Sigmoid colon (tissue), 7 donors: ENCODE data around the gene UCN. TPM values are rescaled to one million over a fixed set of nuclear protein-coding genes. Genes with fewer than 3 reads are reported as not detected.
"Not testable (repeated sequence)": the region's sequence is repeated elsewhere in the genome, so short reads cannot be mapped to it uniquely, and the experiment has no call there.

Source experiments
- DNase-seq: peaks from one replicate; pipeline ENCODE4 v3.0.0-alpha.2; 2019
- H3K27ac ChIP-seq, 4 donors: fragments of 200-600 bp; sonication (generic); one replicate each; pipeline ENCODE4 v1.5.1; 2016 to 2019; ENCODE audit warnings: mild to moderate bottlenecking in 1 of 4
- H3K27me3 ChIP-seq, 3 donors: fragments of 200-600 bp; sonication (generic); one replicate each; pipeline ENCODE4 v1.5.1; 2019; ENCODE audit warnings: mild to moderate bottlenecking in 1 of 3
- H3K36me3 ChIP-seq, 4 donors: fragments of 200-600 bp; sonication (generic); one replicate each; pipeline ENCODE4 v1.5.1; 2016 to 2019
- H3K4me1 ChIP-seq, 4 donors: fragments of 200-600 bp; sonication (generic); one replicate each; pipeline ENCODE4 v1.5.1; 2017 to 2019
- H3K4me3 ChIP-seq, 4 donors: fragments of 200-600 bp; sonication (generic); one replicate each; pipeline ENCODE4 v1.5.1; 2017 to 2019; ENCODE audit warnings: mild to moderate bottlenecking in 2 of 4, moderate library complexity in 1 of 4
- H3K9me3 ChIP-seq, 4 donors: fragments of 200-600 bp in 3 of 4; sonication (generic) in 3 of 4; one replicate each; pipeline versions ENCODE4 v1.5.1 to v1.6.1; 2013 to 2019
- EP300 ChIP-seq, 4 donors: sonication (generic); formaldehyde crosslinking; IDR thresholded peaks; one replicate each; pipeline ENCODE4 v1.6.1; 2017; ENCODE audit warnings: antibody characterized with exemption in 4 of 4
- POLR2A ChIP-seq, 2 donors: fragments of 450-650 bp; IDR thresholded peaks; one replicate each; pipeline ENCODE4 v1.6.1; 2016; ENCODE audit warnings: antibody characterized with exemption in 2 of 2, mild to moderate bottlenecking in 2 of 2, moderate library complexity in 2 of 2
- POLR2AphosphoS5 ChIP-seq, 4 donors: sonication (generic); formaldehyde crosslinking; IDR thresholded peaks; one replicate each; pipeline ENCODE4 v1.6.1; 2017; ENCODE audit warnings: antibody characterized with exemption in 4 of 4
- WGBS, 2 donors: extraction: QIAGEN DNeasy Blood & Tissue Kit; methylation state at CpG; one replicate each; pipeline ENCODE4 v1.1.7; 2013; 5-methylcytosine and 5-hydroxymethylcytosine counted together
- intact Hi-C: fragments of 100-400 bp; cut with DNase I; formaldehyde crosslinking; loops from one replicate; pipeline ENCODE4 v1.15.1; 2023
- polyA plus RNA-seq, 3 donors: library from polyadenylated mRNA; stranded (reverse); fragments of 200-250 nt; gene quantifications; one replicate each; pipeline ENCODE4 v1.2.3, GENCODE V29; 2013
- total RNA-seq, 4 donors: library from RNA; depleted of rRNA; stranded (reverse); fragments of >200 nt; gene quantifications; one replicate each; pipeline ENCODE4 v1.1.0, GENCODE V29; 2016
- TF ChIP-seq, protein P1 (sequence below), 4 experiments: fragments of 450-650 bp in 3 of 4; fragments of 200-600 bp in 1 of 4; IDR thresholded peaks; one replicate each; pipeline ENCODE4 v1.5.1; 2016 to 2019; ENCODE audit warnings: antibody characterized with exemption in 4 of 4, mild to moderate bottlenecking in 3 of 4, moderate library complexity in 2 of 4
- donor health status: healthy with polysubstance abuse.
- donor health status: Bipolar disorder and iron deficiency.
- donor health status: healthy.

UCN gene
- total and polyA plus RNA-seq, 7 donors = 0.71 to 6.5 (median 1.6) TPM; not detected in 2

DNA sequence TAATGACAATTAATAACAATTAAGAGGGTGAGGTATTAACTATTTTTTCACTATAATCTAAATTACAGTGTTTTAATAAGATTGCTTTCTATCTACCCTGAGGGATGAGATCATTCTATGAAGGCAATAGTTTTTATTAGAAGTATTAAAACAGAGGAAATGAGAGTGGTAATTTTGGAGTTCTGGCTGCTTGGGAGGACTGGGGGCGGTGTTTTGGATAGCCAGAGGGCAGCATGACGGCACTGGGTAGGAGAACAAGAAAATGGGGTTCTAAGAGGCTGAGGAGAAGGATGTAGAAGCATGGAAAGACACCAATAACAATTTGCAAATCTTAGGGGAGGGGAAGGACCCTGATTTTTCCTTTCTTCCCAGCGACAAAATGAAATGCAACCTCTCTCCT is 38.1 kb downstream of the UCN start:
- no peak overlapping the region for H3K4me3 ChIP-seq
- WGBS, 2 donors = 80 to 87% methylated on average over 3 of the region's 3 CpGs
- no peak for DNase-seq
- H3K27me3 ChIP-seq = peaks cover 7 to 44% (median 22%) of the 10 kb centered on the region in 3 donors
- intact Hi-C loops = no loop called here
- no peak overlapping the region for H3K27ac ChIP-seq
- no peak for TF ChIP-seq EP300 (IDR thresholded peaks at IDR 0.05)
- TF ChIP-seq, protein P1, sequence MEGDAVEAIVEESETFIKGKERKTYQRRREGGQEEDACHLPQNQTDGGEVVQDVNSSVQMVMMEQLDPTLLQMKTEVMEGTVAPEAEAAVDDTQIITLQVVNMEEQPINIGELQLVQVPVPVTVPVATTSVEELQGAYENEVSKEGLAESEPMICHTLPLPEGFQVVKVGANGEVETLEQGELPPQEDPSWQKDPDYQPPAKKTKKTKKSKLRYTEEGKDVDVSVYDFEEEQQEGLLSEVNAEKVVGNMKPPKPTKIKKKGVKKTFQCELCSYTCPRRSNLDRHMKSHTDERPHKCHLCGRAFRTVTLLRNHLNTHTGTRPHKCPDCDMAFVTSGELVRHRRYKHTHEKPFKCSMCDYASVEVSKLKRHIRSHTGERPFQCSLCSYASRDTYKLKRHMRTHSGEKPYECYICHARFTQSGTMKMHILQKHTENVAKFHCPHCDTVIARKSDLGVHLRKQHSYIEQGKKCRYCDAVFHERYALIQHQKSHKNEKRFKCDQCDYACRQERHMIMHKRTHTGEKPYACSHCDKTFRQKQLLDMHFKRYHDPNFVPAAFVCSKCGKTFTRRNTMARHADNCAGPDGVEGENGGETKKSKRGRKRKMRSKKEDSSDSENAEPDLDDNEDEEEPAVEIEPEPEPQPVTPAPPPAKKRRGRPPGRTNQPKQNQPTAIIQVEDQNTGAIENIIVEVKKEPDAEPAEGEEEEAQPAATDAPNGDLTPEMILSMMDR (IDR thresholded peaks at IDR 0.05) = no peak
- no peak for TF ChIP-seq POLR2AphosphoS5 (IDR thresholded peaks at IDR 0.05)
- TF ChIP-seq POLR2A (IDR thresholded peaks at IDR 0.05) = no peak
- no peaks in the 10 kb centered on the region for H3K9me3 ChIP-seq
- peaks cover 0 to 3% (median 2%) of the 10 kb centered on the region in 4 donors for H3K4me1 ChIP-seq
- no peaks in the 10 kb centered on the region for H3K36me3 ChIP-seq

DNA sequence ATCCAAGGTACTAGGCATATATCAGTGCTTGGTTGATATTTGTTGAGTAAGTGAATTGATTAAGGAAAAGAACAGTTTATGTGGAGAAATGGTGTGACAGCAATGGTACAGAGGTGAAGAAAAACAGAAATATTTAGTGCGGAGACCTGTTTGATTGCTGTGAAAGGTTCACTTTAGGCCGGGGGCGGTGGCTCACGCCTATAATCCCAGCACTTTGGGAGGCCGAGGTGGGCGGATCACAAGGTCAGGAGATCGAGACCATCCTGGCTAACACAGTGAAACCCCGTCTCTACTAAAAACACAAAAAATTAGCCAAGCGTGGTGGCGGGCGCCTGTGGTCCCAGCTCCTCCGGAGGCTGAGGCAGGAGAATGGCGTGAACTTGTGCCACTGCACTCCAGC is 39.9 kb downstream of the UCN start:
- DNase-seq, H3K27ac ChIP-seq, H3K36me3 ChIP-seq, H3K4me3 ChIP-seq, H3K9me3 ChIP-seq, intact Hi-C loops: not testable (repeated sequence)
- 91 to 93% methylated on average over 13 of the region's 13 CpGs for WGBS, 2 donors
- Histone ChIP-seq H3K4me1 (peaks cover 0 to 21% (median 20%) of the 10 kb centered on the region in 4 donors), H3K27me3 (peaks cover 19 to 61% (median 40%) of the 10 kb centered on the region in 3 donors)

DNA sequence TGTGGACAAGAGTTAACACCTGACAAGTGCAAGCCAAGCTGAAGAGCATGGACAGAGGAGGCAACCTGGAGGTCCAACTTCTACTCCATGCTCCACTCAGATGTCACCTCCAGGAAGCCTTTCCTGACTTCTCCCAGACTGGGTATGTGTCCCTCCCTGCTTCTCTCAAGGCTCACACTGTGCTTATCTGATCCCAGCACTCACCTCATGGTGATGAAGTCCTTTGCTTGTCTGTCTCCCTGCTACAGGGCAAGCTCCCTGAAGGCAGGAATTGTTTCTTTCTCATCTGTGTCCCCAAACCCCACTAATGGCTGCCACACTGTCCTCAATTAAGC is 42.7 kb downstream of the UCN start:
- Histone ChIP-seq H3K9me3 (no peaks in the 10 kb centered on the region), H3K4me3 (no peak overlapping the region), H3K27ac (no peak overlapping the region), H3K36me3 (no peaks in the 10 kb centered on the region), H3K4me1 (peaks cover 0 to 38% (median 37%) of the 10 kb centered on the region in 4 donors), H3K27me3 (peaks cover 43 to 83% (median 68%) of the 10 kb centered on the region in 3 donors)
- no peak for DNase-seq
- intact Hi-C loops = no loop called here
- TF ChIP-seq EP300 (IDR thresholded peaks at IDR 0.05) = no peak
- no peak for TF ChIP-seq POLR2AphosphoS5 (IDR thresholded peaks at IDR 0.05)
- no peak for TF ChIP-seq POLR2A (IDR thresholded peaks at IDR 0.05)
- TF ChIP-seq, protein P1 (IDR thresholded peaks at IDR 0.05) = no peak

DNA sequence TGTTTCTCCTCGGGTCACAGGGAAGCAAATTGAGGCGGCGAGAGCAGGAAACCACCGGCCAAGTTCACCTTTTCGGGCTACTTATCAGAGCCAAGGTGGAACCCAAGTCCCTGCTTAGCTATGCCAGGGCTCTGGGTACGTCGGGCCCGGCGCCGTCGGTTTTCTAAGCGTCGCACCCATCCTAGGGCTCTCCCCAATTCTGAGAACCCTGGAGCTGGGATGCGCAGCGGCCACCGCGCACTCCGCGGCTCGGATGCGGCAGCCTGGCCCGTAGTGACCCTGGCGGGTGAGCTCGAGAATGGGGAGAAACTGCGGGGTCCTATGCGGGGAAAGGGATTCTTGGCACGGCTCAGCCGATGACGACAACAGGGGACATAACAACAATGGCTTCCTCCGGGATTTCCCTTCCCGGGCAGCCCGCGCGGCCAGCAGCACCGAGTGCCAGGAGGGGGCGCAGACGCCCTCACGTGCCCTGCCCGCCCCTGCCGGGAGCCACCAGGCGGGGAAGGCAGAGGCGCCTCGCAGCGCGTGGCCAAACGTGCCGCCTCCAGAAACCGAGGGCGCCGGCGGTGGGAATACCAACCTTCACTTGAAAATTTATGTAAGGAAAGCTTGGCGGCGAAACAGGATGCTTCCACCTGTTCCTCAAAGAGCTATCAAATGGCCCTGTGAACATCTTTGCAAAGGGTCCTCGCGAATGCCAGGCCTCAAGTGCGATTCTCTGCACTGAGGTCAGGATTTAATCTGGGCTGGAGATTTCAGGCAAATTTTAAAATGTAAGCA is 43.3 kb downstream of the UCN start:
- DNase-seq = no peak
- WGBS, 2 donors = 4% methylated on average over 56 of the region's 56 CpGs
- peaks cover 43 to 89% (median 72%) of the 10 kb centered on the region in 3 donors for H3K27me3 ChIP-seq
- intact Hi-C loops = no loop called here
- no peak overlapping the region for H3K27ac ChIP-seq
- no peaks in the 10 kb centered on the region for H3K36me3 ChIP-seq
- no peaks in the 10 kb centered on the region for H3K9me3 ChIP-seq
- TF ChIP-seq POLR2A (IDR thresholded peaks at IDR 0.05) (no peak), POLR2AphosphoS5 (IDR thresholded peaks at IDR 0.05) (peak in 1 of 4 donors; percentile 22)
- TF ChIP-seq, protein P1 (IDR thresholded peaks at IDR 0.05) = peak in 2 of 4 experiments; percentile 29 to 30
- H3K4me1 ChIP-seq = peaks cover 0 to 38% (median 37%) of the 10 kb centered on the region in 4 donors
- peak overlapping the region in 3 of 4 donors; percentile 15 to 30 (median 26) for H3K4me3 ChIP-seq

DNA sequence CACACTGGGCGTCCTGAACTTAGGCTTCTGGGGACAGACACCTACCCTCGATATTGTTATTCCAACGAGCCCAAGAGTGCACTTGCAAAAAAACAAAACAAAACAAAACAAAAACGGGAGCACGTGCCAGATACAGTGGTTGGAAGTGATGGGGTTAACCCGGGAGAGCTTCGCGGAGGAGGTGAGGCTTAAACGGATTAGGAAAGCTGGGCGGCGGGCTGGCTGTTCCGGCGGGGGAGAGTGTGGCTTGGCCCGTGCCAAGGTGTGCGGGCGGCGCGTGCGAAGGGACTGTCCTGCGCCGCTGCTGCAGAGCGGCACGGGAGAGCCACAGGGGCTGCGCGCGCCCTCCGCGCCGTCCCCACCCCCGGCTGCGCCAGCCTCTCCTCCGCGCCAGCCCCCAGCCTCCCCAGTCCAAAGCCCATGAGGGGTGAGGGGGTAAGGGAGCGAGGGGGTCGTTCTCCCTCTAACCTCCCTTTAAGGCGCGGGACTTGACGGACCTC is 43.9 kb downstream of the UCN start:
- Histone ChIP-seq H3K27ac (no peak overlapping the region), H3K27me3 (peaks cover 43 to 95% (median 79%) of the 10 kb centered on the region in 3 donors), H3K36me3 (no peaks in the 10 kb centered on the region), H3K4me3 (peak overlapping the region in 3 of 4 donors; percentile 15 to 30 (median 26)), H3K9me3 (no peaks in the 10 kb centered on the region), H3K4me1 (peaks cover 0 to 38% (median 37%) of the 10 kb centered on the region in 4 donors)
- intact Hi-C loops = no loop called here
- no peak for DNase-seq
- 1 to 2% methylated on average over 38 of the region's 38 CpGs for WGBS, 2 donors
- no peak for TF ChIP-seq POLR2A (IDR thresholded peaks at IDR 0.05)
- no peak for TF ChIP-seq EP300 (IDR thresholded peaks at IDR 0.05)
- no peak for TF ChIP-seq POLR2AphosphoS5 (IDR thresholded peaks at IDR 0.05)
- TF ChIP-seq, protein P1 (IDR thresholded peaks at IDR 0.05) = no peak
